ENCODE data around the gene MCC. TPM values are rescaled to one million over a fixed set of nuclear protein-coding genes. Genes with fewer than 3 reads are reported as not detected.

Gene MCC
- total and polyA plus RNA-seq, 2 donors (not counting 1 experiment from before 2014, with no cell fraction given), result 0.09 to 0.32 TPM

DNA sequence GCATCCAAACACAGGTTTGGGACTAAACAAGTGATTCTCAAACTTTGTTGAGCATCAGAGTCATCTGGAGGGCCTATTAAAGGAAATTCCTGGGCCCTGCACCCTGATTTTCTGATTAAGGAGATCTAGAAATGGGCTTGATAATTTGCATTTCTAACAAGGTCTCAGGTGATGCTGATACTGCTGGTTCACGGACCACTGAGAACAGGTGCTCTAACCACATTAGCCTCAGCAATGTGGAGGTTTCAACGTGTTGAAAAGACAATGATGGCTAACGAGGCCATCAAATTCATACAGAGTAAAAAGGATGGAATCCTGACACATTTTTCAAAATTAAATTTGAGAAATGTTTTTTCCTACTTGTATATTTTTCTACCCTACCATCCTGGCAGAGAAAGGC lies 225.6 kb downstream of the MCC start:
- CTCF ChIA-PET, result no interaction called here
- H3K27ac Mint-ChIP-seq, result no peak overlapping the region

DNA sequence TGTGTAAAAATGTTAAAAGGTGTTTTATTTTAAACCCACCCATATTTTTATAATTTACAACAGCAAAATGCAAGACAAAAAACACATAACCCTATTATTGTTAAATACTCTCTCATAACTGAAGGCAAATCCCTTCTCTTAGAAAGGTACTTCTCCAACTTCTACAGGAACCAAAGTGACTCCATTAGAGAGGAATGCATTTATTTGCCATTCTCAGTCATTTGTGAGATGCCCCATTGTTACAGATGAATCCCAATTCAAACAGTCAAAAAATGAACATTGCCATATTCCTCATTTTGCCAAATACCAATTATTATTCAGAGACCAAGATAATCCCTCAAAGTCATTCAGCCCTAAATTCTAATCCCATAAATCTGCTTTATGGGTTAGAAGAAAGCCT lies 229.2 kb downstream of the MCC start:
- CTCF ChIA-PET, result no interaction called here

More for the DNA sequence above, 225.6 kb downstream of the MCC start:
- H3K9me3 Mint-ChIP-seq (ENCODE audit: insufficient read depth), result no peaks in the 10 kb centered on the region
- no peaks in the 10 kb centered on the region for H3K4me1 Mint-ChIP-seq
- Histone ChIP-seq H3K79me2 (ENCODE audit: control insufficient read depth, insufficient read depth, low read length) (no peaks in the 10 kb centered on the region), H3K9me3 (ENCODE audit: control extremely low read depth in 1 of 3, control insufficient read depth in 2 of 3, insufficient read depth in 1 of 3, low read length in 2 of 3) (no peaks in the 10 kb centered on the region), H3K9ac (ENCODE audit: low read length) (no peak overlapping the region), H4K20me1 (ENCODE audit: control insufficient read depth, insufficient read depth, low read length, poor library complexity, severe bottlenecking) (no peaks in the 10 kb centered on the region), H3K4me1 (ENCODE audit: control insufficient read depth in 2 of 2, insufficient read depth in 2 of 2, low read length in 2 of 2) (no peaks in the 10 kb centered on the region), H3K27me3 (replicated peaks in 1 of 4; ENCODE audit: control extremely low read depth in 1 of 4, control insufficient read depth in 3 of 4, insufficient read depth in 4 of 4, low read length in 3 of 4) (no peaks in the 10 kb centered on the region), H3K36me3 (replicated peaks in 1 of 2; ENCODE audit: control extremely low read depth in 1 of 2, control insufficient read depth in 1 of 2, extremely low read depth in 1 of 2, insufficient read depth in 2 of 2, low read length in 1 of 2) (no peaks in the 10 kb centered on the region), H3K4me2 (replicated peaks; ENCODE audit: low read depth, low read length, poor library complexity, severe bottlenecking) (no peak overlapping the region), H2AFZ (ENCODE audit: insufficient read depth, low read depth, low read length, poor library complexity, severe bottlenecking) (no peak overlapping the region), H3K27ac (ENCODE audit: low read length in 2 of 2) (no peak overlapping the region), H3K4me3 (ENCODE audit: control extremely low read depth in 1 of 5, extremely low read depth in 1 of 5, insufficient read depth in 1 of 5, low read depth in 2 of 5, low read length in 4 of 5) (no peak overlapping the region)
- no peak for TF ChIP-seq EZH2 (IDR thresholded peaks at IDR 0.05; ENCODE audit: borderline replicate concordance, insufficient read depth, low read depth, low read length, poor library complexity, severe bottlenecking)
- TF ChIP-seq, protein P1, sequence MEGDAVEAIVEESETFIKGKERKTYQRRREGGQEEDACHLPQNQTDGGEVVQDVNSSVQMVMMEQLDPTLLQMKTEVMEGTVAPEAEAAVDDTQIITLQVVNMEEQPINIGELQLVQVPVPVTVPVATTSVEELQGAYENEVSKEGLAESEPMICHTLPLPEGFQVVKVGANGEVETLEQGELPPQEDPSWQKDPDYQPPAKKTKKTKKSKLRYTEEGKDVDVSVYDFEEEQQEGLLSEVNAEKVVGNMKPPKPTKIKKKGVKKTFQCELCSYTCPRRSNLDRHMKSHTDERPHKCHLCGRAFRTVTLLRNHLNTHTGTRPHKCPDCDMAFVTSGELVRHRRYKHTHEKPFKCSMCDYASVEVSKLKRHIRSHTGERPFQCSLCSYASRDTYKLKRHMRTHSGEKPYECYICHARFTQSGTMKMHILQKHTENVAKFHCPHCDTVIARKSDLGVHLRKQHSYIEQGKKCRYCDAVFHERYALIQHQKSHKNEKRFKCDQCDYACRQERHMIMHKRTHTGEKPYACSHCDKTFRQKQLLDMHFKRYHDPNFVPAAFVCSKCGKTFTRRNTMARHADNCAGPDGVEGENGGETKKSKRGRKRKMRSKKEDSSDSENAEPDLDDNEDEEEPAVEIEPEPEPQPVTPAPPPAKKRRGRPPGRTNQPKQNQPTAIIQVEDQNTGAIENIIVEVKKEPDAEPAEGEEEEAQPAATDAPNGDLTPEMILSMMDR (IDR thresholded peaks at IDR 0.05), result no peak
- POLR2A ChIA-PET, result no interaction called here
- ATAC-seq (ENCODE audit: low read depth) (no peak), DNase-seq (no peak)
- peaks cover 18% of the 10 kb centered on the region for H3K27me3 Mint-ChIP-seq
- WGBS (ENCODE audit: insufficient coverage), result 83% methylated on average over 1 of the region's 3 CpGs
- H3K4me3 Mint-ChIP-seq, result no peak overlapping the region
- intact Hi-C loops (cut with micrococcal nuclease), result no loop called here

More for the DNA sequence above, 229.2 kb downstream of the MCC start:
- no peaks in the 10 kb centered on the region for H3K4me1 Mint-ChIP-seq
- peaks cover 0 to 3% (median 0%) of the 10 kb centered on the region in 4 experiments for H3K27me3 ChIP-seq (replicated peaks in 1 of 4; ENCODE audit: control extremely low read depth in 1 of 4, control insufficient read depth in 3 of 4, insufficient read depth in 4 of 4, low read length in 3 of 4)
- TF ChIP-seq EZH2 (IDR thresholded peaks at IDR 0.05; ENCODE audit: borderline replicate concordance, insufficient read depth, low read depth, low read length, poor library complexity, severe bottlenecking), result no peak
- TF ChIP-seq, protein P1 (IDR thresholded peaks at IDR 0.05), result no peak
- no peak overlapping the region for H3K4me3 Mint-ChIP-seq
- H3K9ac ChIP-seq (ENCODE audit: low read length), result no peak overlapping the region
- no peaks in the 10 kb centered on the region for H4K20me1 ChIP-seq (ENCODE audit: control insufficient read depth, insufficient read depth, low read length, poor library complexity, severe bottlenecking)
- no peak overlapping the region for H3K4me3 ChIP-seq (ENCODE audit: control extremely low read depth in 1 of 5, extremely low read depth in 1 of 5, insufficient read depth in 1 of 5, low read depth in 2 of 5, low read length in 4 of 5)
- H3K9me3 ChIP-seq (ENCODE audit: control extremely low read depth in 1 of 3, control insufficient read depth in 2 of 3, insufficient read depth in 1 of 3, low read length in 2 of 3), result no peaks in the 10 kb centered on the region
- no peak for ATAC-seq (ENCODE audit: low read depth)
- POLR2A ChIA-PET, result no interaction called here
- no peaks in the 10 kb centered on the region for H3K9me3 Mint-ChIP-seq (ENCODE audit: insufficient read depth)
- no peaks in the 10 kb centered on the region for H3K79me2 ChIP-seq (ENCODE audit: control insufficient read depth, insufficient read depth, low read length)
- no peaks in the 10 kb centered on the region for H3K36me3 ChIP-seq (replicated peaks in 1 of 2; ENCODE audit: control extremely low read depth in 1 of 2, control insufficient read depth in 1 of 2, extremely low read depth in 1 of 2, insufficient read depth in 2 of 2, low read length in 1 of 2)
- H3K27ac Mint-ChIP-seq, result no peak overlapping the region
- no peaks in the 10 kb centered on the region for H3K4me1 ChIP-seq (ENCODE audit: control insufficient read depth in 2 of 2, insufficient read depth in 2 of 2, low read length in 2 of 2)
- intact Hi-C loops (cut with micrococcal nuclease), result no loop called here
- no peak for DNase-seq
- no peak overlapping the region for H3K4me2 ChIP-seq (replicated peaks; ENCODE audit: low read depth, low read length, poor library complexity, severe bottlenecking)
- no peak overlapping the region for H2AFZ ChIP-seq (ENCODE audit: insufficient read depth, low read depth, low read length, poor library complexity, severe bottlenecking)
- H3K27ac ChIP-seq (ENCODE audit: low read length in 2 of 2), result no peak overlapping the region
- peaks cover 25% of the 10 kb centered on the region for H3K27me3 Mint-ChIP-seq

Data from B cell (primary cell).